ENCODE data around the gene ST6GALNAC3.
A peak's percentile ranks its signal among the peaks of the same experiment; 100 is the strongest.

ST6GALNAC3 gene

GRCh38 chr1:76652860-76653259, 578.3 kb downstream of the ST6GALNAC3 start (continued):
- TF ChIP-seq ZNF518A (tag by site-specific recombination; conservative IDR thresholded peaks at IDR 0.05; ENCODE audit: low read depth): peak; percentile 70

GRCh38 chr1:76657623-76658022, 583.1 kb downstream of the ST6GALNAC3 start:
- H3K36me3 ChIP-seq (ENCODE audit: control insufficient read depth in 2 of 2, insufficient read depth in 1 of 2, low read length in 2 of 2): no peaks in the 10 kb centered on the region
- no peaks in the 10 kb centered on the region for H3K9me3 ChIP-seq (ENCODE audit: control insufficient read depth, insufficient read depth, low read depth, low read length)
- H3K4me3 ChIP-seq (ENCODE audit: low read depth, low read length): no peak overlapping the region
- TF ChIP-seq ZNF600 (tag by site-specific recombination; IDR thresholded peaks at IDR 0.05): no peak
- no peaks in the 10 kb centered on the region for H3K4me1 ChIP-seq (ENCODE audit: control insufficient read depth, insufficient read depth, low read length)
- ChIA-PET POLR2A (no interaction called here), CTCF (no interaction called here)
- no peak overlapping the region for H3K27ac ChIP-seq (ENCODE audit: extremely low read depth, low read depth, low read length)

- TF ChIP-seq MZF1 (tag by site-specific recombination; IDR thresholded peaks at IDR 0.05; ENCODE audit: borderline replicate concordance): peak; percentile 36; the same call in 1 of the 2 replicates
- 0 out of 2 replicates have a peak, but pooled peaks have one; percentile 15 for TF ChIP-seq ZFHX2 (tag by site-specific recombination; conservative IDR thresholded peaks at IDR 0.05)
- no peak for TF ChIP-seq KLF8 (tag by site-specific recombination; IDR thresholded peaks at IDR 0.05)
- Histone ChIP-seq H3K4me1 (ENCODE audit: control insufficient read depth, insufficient read depth, low read length) (no peaks in the 10 kb centered on the region), H3K36me3 (ENCODE audit: control insufficient read depth in 2 of 2, insufficient read depth in 1 of 2, low read length in 2 of 2) (no peaks in the 10 kb centered on the region), H3K9me3 (ENCODE audit: control insufficient read depth, insufficient read depth, low read depth, low read length) (no peaks in the 10 kb centered on the region), H3K4me3 (ENCODE audit: low read depth, low read length) (no peak overlapping the region), H3K27ac (ENCODE audit: extremely low read depth, low read depth, low read length) (no peak overlapping the region)
- ChIA-PET CTCF (no interaction called here), POLR2A (no interaction called here)
Observed at GRCh38 chr1:76659171-76659940, 584.8 kb downstream of the ST6GALNAC3 start.

GRCh38 chr1:76661531-76661930, 587.0 kb downstream of the ST6GALNAC3 start:
- H3K9me3 ChIP-seq (ENCODE audit: control insufficient read depth, insufficient read depth, low read depth, low read length): no peaks in the 10 kb centered on the region

More at GRCh38 chr1:76661531-76661930, 587.0 kb downstream of the ST6GALNAC3 start:
- CTCF ChIA-PET: no interaction called here
- Histone ChIP-seq H3K36me3 (ENCODE audit: control insufficient read depth in 2 of 2, insufficient read depth in 1 of 2, low read length in 2 of 2) (no peaks in the 10 kb centered on the region), H3K4me1 (ENCODE audit: control insufficient read depth, insufficient read depth, low read length) (no peaks in the 10 kb centered on the region), H3K27ac (ENCODE audit: extremely low read depth, low read depth, low read length) (no peak overlapping the region), H3K4me3 (ENCODE audit: low read depth, low read length) (no peak overlapping the region)
- TF ChIP-seq ZNF549 (tag by site-specific recombination; IDR thresholded peaks at IDR 0.05) (no peak), ZNF585B (tag by site-specific recombination; IDR thresholded peaks at IDR 0.05) (no peak), ZNF211 (tag by site-specific recombination; IDR thresholded peaks at IDR 0.05; ENCODE audit: low read depth) (no peak), ZNF362 (tag by site-specific recombination; IDR thresholded peaks at IDR 0.05) (no peak), KLF1 (tag by site-specific recombination; IDR thresholded peaks at IDR 0.05) (no peak), TRIM28 (IDR thresholded peaks at IDR 0.05; ENCODE audit: borderline replicate concordance, low read length) (no peak), KLF9 (tag by site-specific recombination; IDR thresholded peaks at IDR 0.05; ENCODE audit: low read depth) (no peak), ZNF837 (tag by site-specific recombination; IDR thresholded peaks at IDR 0.05) (no peak), ZNF707 (tag by site-specific recombination; IDR thresholded peaks at IDR 0.05) (no peak), ZNF302 (tag by site-specific recombination; IDR thresholded peaks at IDR 0.05; ENCODE audit: low read depth) (no peak), SALL2 (tag by site-specific recombination; IDR thresholded peaks at IDR 0.05; ENCODE audit: borderline replicate concordance) (no peak), ZNF175 (tag by site-specific recombination; IDR thresholded peaks at IDR 0.05) (no peak), ZBTB1 (tag by site-specific recombination; IDR thresholded peaks at IDR 0.05) (no peak), ZNF513 (tag by site-specific recombination; IDR thresholded peaks at IDR 0.05) (no peak), ZNF843 (tag by site-specific recombination; IDR thresholded peaks at IDR 0.05) (no peak), GLIS2 (tag by site-specific recombination; IDR thresholded peaks at IDR 0.05) (no peak), ZNF473 (tag by site-specific recombination; IDR thresholded peaks at IDR 0.05) (no peak)
- POLR2A ChIA-PET: no interaction called here

Measured in HEK293 (cell line).